Renal cortex interstitium (tissue), 11 donors: ENCODE data around the gene TMPO. TPM values are rescaled to one million over a fixed set of nuclear protein-coding genes. Genes with fewer than 3 reads are reported as not detected.
"Not testable (repeated sequence)": the region's sequence is repeated elsewhere in the genome, so short reads cannot be mapped to it uniquely, and the experiment has no call there.

Experiments
- DNase-seq, 11 donors: peaks; one replicate each; pipeline ENCODE4 v3.0.0-alpha.2; 2013; ENCODE audit warnings: low read depth in 9 of 11, low spot score in 4 of 11; ENCODE audit errors: extremely low read depth in 1 of 11
- polyA plus RNA-seq, 3 donors: library from polyadenylated mRNA; unstranded; fragments of 120-200 nt; gene quantifications; one replicate each; pipeline ENCODE4 v1.2.1, GENCODE V29; 2013; ENCODE audit not compliant: insufficient read length in 3 of 3

Gene TMPO
- polyA plus RNA-seq, 3 donors: 178 to 232 (median 206) TPM

DNA sequence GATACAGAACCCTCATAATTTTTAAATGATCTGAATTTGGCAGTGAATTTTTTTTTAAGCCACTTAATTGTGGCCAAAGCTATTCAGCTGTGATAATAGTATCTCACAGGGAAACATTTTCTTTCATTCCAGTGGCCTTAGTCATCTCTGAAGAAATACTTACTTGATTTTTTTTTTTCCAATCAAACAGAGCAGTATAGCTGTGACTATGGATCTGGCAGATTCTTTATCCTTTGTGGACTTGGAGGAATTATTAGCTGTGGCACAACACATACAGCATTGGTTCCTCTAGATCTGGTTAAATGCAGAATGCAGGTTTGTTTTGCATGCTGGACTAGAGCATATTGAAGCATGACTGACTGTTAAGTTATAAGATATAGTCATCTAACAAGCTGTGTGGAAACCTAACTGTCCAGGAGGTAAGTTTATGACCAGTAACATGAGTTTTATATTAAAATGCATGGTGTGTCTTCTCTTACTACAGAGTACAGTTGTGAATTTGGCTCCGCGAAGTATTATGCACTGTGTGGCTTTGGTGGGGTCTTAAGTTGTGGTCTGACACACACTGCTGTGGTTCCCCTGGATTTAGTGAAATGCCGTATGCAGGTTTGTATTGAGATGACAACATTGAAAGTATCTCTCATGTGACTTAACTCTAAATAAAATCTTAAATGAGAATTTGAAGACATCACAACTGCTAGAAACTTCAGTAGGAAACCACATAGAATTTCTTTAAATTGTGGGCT lies 80.0 kb downstream of the TMPO start:
- no peak for DNase-seq

DNA sequence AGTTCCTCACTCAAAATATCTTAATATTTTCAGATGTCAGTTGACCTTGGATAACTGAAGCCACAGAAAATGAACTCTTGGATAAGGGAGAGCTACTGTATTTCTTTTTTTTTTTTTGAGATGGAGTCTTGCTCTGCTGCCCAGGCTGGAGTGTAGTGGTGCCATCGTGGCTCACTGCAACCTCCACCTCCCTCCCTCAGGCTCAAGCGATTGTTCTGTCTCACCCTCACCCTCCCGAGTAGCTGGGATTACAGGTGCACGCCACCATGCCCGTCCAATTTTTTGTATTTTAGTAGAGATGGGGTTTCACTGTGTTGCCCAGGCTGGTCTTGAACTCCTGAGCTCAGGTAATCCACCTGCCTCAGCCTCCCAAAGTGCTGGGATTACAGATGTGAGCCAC lies 81.9 kb downstream of the TMPO start:
- DNase-seq: not testable (repeated sequence)

Other genes starting within 250 kb of the TMPO start
- gene SLC25A3, start 78.1 kb downstream of the TMPO start, polyA plus RNA-seq: 100 to 1,000 TPM; 575 to 775 (median 658) TPM
- 10 to 100 TPM; 20.6 to 31.5 (median 26.1) TPM for gene IKBIP, start 129.2 kb downstream of the TMPO start, polyA plus RNA-seq
- 10 to 100 TPM; 32.4 to 40.5 (median 32.6) TPM for gene APAF1, start 129.7 kb downstream of the TMPO start, polyA plus RNA-seq